ENCODE data around the gene SYVN1. TPM values are rescaled to one million over a fixed set of nuclear protein-coding genes. Genes with fewer than 3 reads are reported as not detected.

SYVN1 gene
- total and polyA plus RNA-seq, 9 donors: 10.0 to 53.4 (median 40.8) TPM

GRCh38 chr11:65128182-65129145, 5.9 kb downstream of the SYVN1 start:
- H3K36me3 ChIP-seq (ENCODE audit: control insufficient read depth, insufficient read depth, low read length): peaks cover 90% of the 10 kb centered on the region
- WGBS (ENCODE audit: insufficient coverage): 81% methylated on average over 8 of the region's 15 CpGs
- H3K9me3 ChIP-seq (replicated peaks; ENCODE audit: control insufficient read depth, low read depth, low read length): no peaks in the 10 kb centered on the region
- peak; percentile 5 for DNase-seq
- H3K27ac ChIP-seq (ENCODE audit: low read length): no peak overlapping the region
- peaks cover 17% of the 10 kb centered on the region for H3K4me1 ChIP-seq (ENCODE audit: control insufficient read depth, insufficient read depth, low read length)
- no peak overlapping the region for H3K4me3 ChIP-seq (ENCODE audit: low read length)
- H3K27me3 ChIP-seq (ENCODE audit: control insufficient read depth, insufficient read depth, low read length): no peaks in the 10 kb centered on the region

GRCh38 chr11:65127473-65128181, 6.7 kb downstream of the SYVN1 start:
- Histone ChIP-seq H3K4me1 (ENCODE audit: control insufficient read depth, insufficient read depth, low read length) (peaks cover 12% of the 10 kb centered on the region), H3K9me3 (replicated peaks; ENCODE audit: control insufficient read depth, low read depth, low read length) (no peaks in the 10 kb centered on the region), H3K27me3 (ENCODE audit: control insufficient read depth, insufficient read depth, low read length) (no peaks in the 10 kb centered on the region), H3K27ac (ENCODE audit: low read length) (no peak overlapping the region), H3K36me3 (ENCODE audit: control insufficient read depth, insufficient read depth, low read length) (peaks cover 85% of the 10 kb centered on the region), H3K4me3 (ENCODE audit: low read length) (no peak overlapping the region)
- peak; percentile 9 for DNase-seq
- 82% methylated on average over 4 of the region's 12 CpGs for WGBS (ENCODE audit: insufficient coverage)

- DNase-seq: peak; percentile 9
Measured at GRCh38 chr11:65126624-65127274, 7.6 kb downstream of the SYVN1 start.

GRCh38 chr11:65125197-65126056, 8.9 kb downstream of the SYVN1 start:
- 85% methylated on average over 4 of the region's 12 CpGs for WGBS (ENCODE audit: insufficient coverage)

More at GRCh38 chr11:65126624-65127274, 7.6 kb downstream of the SYVN1 start:
- no peak overlapping the region for H3K4me3 ChIP-seq (ENCODE audit: low read length)
- WGBS (ENCODE audit: insufficient coverage): 68% methylated on average over 4 of the region's 6 CpGs
- no peaks in the 10 kb centered on the region for H3K27me3 ChIP-seq (ENCODE audit: control insufficient read depth, insufficient read depth, low read length)
- H3K27ac ChIP-seq (ENCODE audit: low read length): no peak overlapping the region
- H3K36me3 ChIP-seq (ENCODE audit: control insufficient read depth, insufficient read depth, low read length): peaks cover 76% of the 10 kb centered on the region
- H3K4me1 ChIP-seq (ENCODE audit: control insufficient read depth, insufficient read depth, low read length): peaks cover 7% of the 10 kb centered on the region
- H3K9me3 ChIP-seq (replicated peaks; ENCODE audit: control insufficient read depth, low read depth, low read length): no peaks in the 10 kb centered on the region

GRCh38 chr11:65124480-65125196, 9.7 kb downstream of the SYVN1 start:
- H3K4me1 ChIP-seq (ENCODE audit: control insufficient read depth, insufficient read depth, low read length): peaks cover 17% of the 10 kb centered on the region
- WGBS (ENCODE audit: insufficient coverage): 83% methylated on average over 1 of the region's 5 CpGs
- no peaks in the 10 kb centered on the region for H3K27me3 ChIP-seq (ENCODE audit: control insufficient read depth, insufficient read depth, low read length)
- H3K27ac ChIP-seq (ENCODE audit: low read length): no peak overlapping the region
- H3K4me3 ChIP-seq (ENCODE audit: low read length): no peak overlapping the region
- no peaks in the 10 kb centered on the region for H3K9me3 ChIP-seq (replicated peaks; ENCODE audit: control insufficient read depth, low read depth, low read length)
- DNase-seq: peak; percentile 6
- H3K36me3 ChIP-seq (ENCODE audit: control insufficient read depth, insufficient read depth, low read length): peaks cover 71% of the 10 kb centered on the region

More at GRCh38 chr11:65125197-65126056, 8.9 kb downstream of the SYVN1 start:
- Histone ChIP-seq H3K36me3 (ENCODE audit: control insufficient read depth, insufficient read depth, low read length) (peaks cover 71% of the 10 kb centered on the region), H3K27ac (ENCODE audit: low read length) (no peak overlapping the region), H3K4me1 (ENCODE audit: control insufficient read depth, insufficient read depth, low read length) (peaks cover 17% of the 10 kb centered on the region), H3K9me3 (replicated peaks; ENCODE audit: control insufficient read depth, low read depth, low read length) (no peaks in the 10 kb centered on the region), H3K4me3 (ENCODE audit: low read length) (no peak overlapping the region), H3K27me3 (ENCODE audit: control insufficient read depth, insufficient read depth, low read length) (no peaks in the 10 kb centered on the region)
- DNase-seq: no peak

- peak within 1 kb of the TSS; percentile 90 for H3K4me3 ChIP-seq (ENCODE audit: low read length)
- 0% methylated on average over 58 of the region's 64 CpGs for WGBS (ENCODE audit: insufficient coverage)
- H3K27ac ChIP-seq (ENCODE audit: low read length): peak within 1 kb of the TSS; percentile 96
- DNase-seq: peak; percentile 98
- H3K4me1 ChIP-seq (ENCODE audit: control insufficient read depth, insufficient read depth, low read length): peaks cover 20% of the 10 kb centered on the region
- no peaks in the 10 kb centered on the region for H3K27me3 ChIP-seq (ENCODE audit: control insufficient read depth, insufficient read depth, low read length)
- no peaks in the 10 kb centered on the region for H3K9me3 ChIP-seq (replicated peaks; ENCODE audit: control insufficient read depth, low read depth, low read length)
- peaks cover 63% of the 10 kb centered on the region for H3K36me3 ChIP-seq (ENCODE audit: control insufficient read depth, insufficient read depth, low read length)
Measured at GRCh38 chr11:65121865-65122696, 12.2 kb downstream of the SYVN1 start, which contains the start of the genes FAU and MRPL49. FAU (minus strand) TSS chr11:65122134; CDS start chr11:65121813, 321 bp downstream. MRPL49 (plus strand) TSS chr11:65122321; CDS start chr11:65122347, 26 bp downstream.

GRCh38 chr11:65121447-65121864, 12.9 kb downstream of the SYVN1 start:
- H3K4me3 ChIP-seq (ENCODE audit: low read length): peak overlapping the region; percentile 90
- peaks cover 57% of the 10 kb centered on the region for H3K36me3 ChIP-seq (ENCODE audit: control insufficient read depth, insufficient read depth, low read length)
- H3K27ac ChIP-seq (ENCODE audit: low read length): peak overlapping the region; percentile 96
- no peak for DNase-seq
- peaks cover 25% of the 10 kb centered on the region for H3K4me1 ChIP-seq (ENCODE audit: control insufficient read depth, insufficient read depth, low read length)
- WGBS (ENCODE audit: insufficient coverage): 4% methylated on average over 21 of the region's 22 CpGs
- no peaks in the 10 kb centered on the region for H3K9me3 ChIP-seq (replicated peaks; ENCODE audit: control insufficient read depth, low read depth, low read length)
- H3K27me3 ChIP-seq (ENCODE audit: control insufficient read depth, insufficient read depth, low read length): no peaks in the 10 kb centered on the region

- no peak for DNase-seq
- Histone ChIP-seq H3K36me3 (ENCODE audit: control insufficient read depth, insufficient read depth, low read length) (peaks cover 57% of the 10 kb centered on the region), H3K4me3 (ENCODE audit: low read length) (peak overlapping the region; percentile 90), H3K27me3 (ENCODE audit: control insufficient read depth, insufficient read depth, low read length) (no peaks in the 10 kb centered on the region), H3K4me1 (ENCODE audit: control insufficient read depth, insufficient read depth, low read length) (peaks cover 31% of the 10 kb centered on the region), H3K27ac (ENCODE audit: low read length) (peak overlapping the region; percentile 96), H3K9me3 (replicated peaks; ENCODE audit: control insufficient read depth, low read depth, low read length) (no peaks in the 10 kb centered on the region)
- WGBS (ENCODE audit: insufficient coverage): no CpG with 5 or more reads among the region's 3 CpGs
Measured at GRCh38 chr11:65120831-65121230, 13.5 kb downstream of the SYVN1 start.

Data from muscle of leg (tissue), 11 donors.